D721Med (cell line): ENCODE data around the gene FGF22.

Experiments
- DNase-seq: peaks from one replicate; pipeline ENCODE4 v3.0.0; 2011; ENCODE audit warnings: low spot score; ENCODE audit not compliant: insufficient read length
- FAIRE-seq: peaks from 2 replicates; lab custom pipeline; 2011; peaks lifted over from hg19 to GRCh38; lab: Jason Lieb, UNC
- CTCF ChIP-seq: IDR thresholded peaks from 2 replicates; pipeline ENCODE4 v1.5.1; 2012; ENCODE audit warnings: mild to moderate bottlenecking, control low read depth; ENCODE audit not compliant: insufficient read depth; ENCODE audit errors: missing control alignments

Gene FGF22

GRCh38 chr19:633068-633785 lies 6.5 kb upstream of the FGF22 start, which contains the start of gene POLRMT:
Gene POLRMT (minus strand): TSS chr19:633537. CDS start chr19:633512, 25 bp downstream.
- peak; percentile 100 for DNase-seq
- no peak for TF ChIP-seq CTCF
- no peak for FAIRE-seq

GRCh38 chr19:633786-634639 lies 5.7 kb upstream of the FGF22 start:
- no peak for FAIRE-seq
- DNase-seq: no peak
- no peak for TF ChIP-seq CTCF

- no peak for FAIRE-seq
- no peak for TF ChIP-seq CTCF
- DNase-seq: no peak
Observed at GRCh38 chr19:634975-635652, 4.6 kb upstream of the FGF22 start.

GRCh38 chr19:638906-639252 lies 800 bp upstream of the FGF22 start:
- DNase-seq (no peak), FAIRE-seq (no peak)
- TF ChIP-seq CTCF: no peak

GRCh38 chr19:640161-640558 lies 481 bp downstream of the FGF22 start:
- TF ChIP-seq CTCF: no peak
- DNase-seq (no peak), FAIRE-seq (no peak)

GRCh38 chr19:640606-641189 lies 1.0 kb downstream of the FGF22 start:
- no peak for TF ChIP-seq CTCF
- FAIRE-seq: no peak

More at GRCh38 chr19:640606-641189, 1.0 kb downstream of the FGF22 start:
- no peak for DNase-seq
